ENCODE results near the gene CNR1. TPM values are rescaled to one million over a fixed set of nuclear protein-coding genes. Genes with fewer than 3 reads are reported as not detected.

The CNR1 gene
- polyA plus RNA-seq, 1 donor from 2014 or later: 512 TPM

- TF ChIP-seq SMC3 (conservative IDR thresholded peaks at IDR 0.05; ENCODE audit: poor library complexity) (no peak), TAF1 (IDR thresholded peaks at IDR 0.05; ENCODE audit: low read depth) (no peak), POLR2AphosphoS5 (IDR thresholded peaks at IDR 0.05) (no peak), CTCF (IDR thresholded peaks at IDR 0.05; ENCODE audit: poor library complexity, severe bottlenecking) (no peak), REST (IDR thresholded peaks at IDR 0.05; ENCODE audit: borderline replicate concordance) (no peak), EP300 (conservative IDR thresholded peaks at IDR 0.05; ENCODE audit: poor library complexity, severe bottlenecking) (no peak), EZH2 (IDR thresholded peaks at IDR 0.05; ENCODE audit: borderline replicate concordance, insufficient read depth, low read length, poor library complexity, severe bottlenecking) (no peak), MXI1 (conservative IDR thresholded peaks at IDR 0.05; ENCODE audit: poor library complexity, severe bottlenecking) (no peak), RAD21 (conservative IDR thresholded peaks at IDR 0.05) (no peak)
- Histone ChIP-seq H4K20me1 (ENCODE audit: insufficient read depth) (no peaks in the 10 kb centered on the region), H3K27me3 (ENCODE audit: insufficient read depth, low read depth, low read length) (no peaks in the 10 kb centered on the region), H3K4me2 (ENCODE audit: low read length) (no peak overlapping the region), H3K9me2 (ENCODE audit: insufficient read depth, low read length) (no peaks in the 10 kb centered on the region), H2AFZ (ENCODE audit: low read depth, low read length) (no peak overlapping the region), H3K9ac (ENCODE audit: low read length) (no peak overlapping the region), H3K4me3 (ENCODE audit: low read length) (no peak overlapping the region), H3K9me3 (ENCODE audit: low read length) (no peaks in the 10 kb centered on the region), H3K36me3 (ENCODE audit: insufficient read depth, low read length) (no peaks in the 10 kb centered on the region), H3F3A (ENCODE audit: insufficient read depth, low read length, poor library complexity, severe bottlenecking) (no peaks in the 10 kb centered on the region), H3K27ac (ENCODE audit: low read length) (no peak overlapping the region), H3K79me2 (replicated peaks; ENCODE audit: insufficient read depth, low read length) (no peaks in the 10 kb centered on the region)
Observed at GRCh38 chr6:88115307-88115706, 50.8 kb downstream of the CNR1 start.

GRCh38 chr6:88114838-88115237, 51.3 kb downstream of the CNR1 start:
- Histone ChIP-seq H3K4me2 (ENCODE audit: low read length) (no peak overlapping the region), H2AFZ (ENCODE audit: low read depth, low read length) (no peak overlapping the region), H3K4me3 (ENCODE audit: low read length) (no peak overlapping the region), H3K27me3 (ENCODE audit: insufficient read depth, low read depth, low read length) (no peaks in the 10 kb centered on the region), H3K9ac (ENCODE audit: low read length) (no peak overlapping the region), H3K9me2 (ENCODE audit: insufficient read depth, low read length) (no peaks in the 10 kb centered on the region), H4K20me1 (ENCODE audit: insufficient read depth) (no peaks in the 10 kb centered on the region), H3K9me3 (ENCODE audit: low read length) (no peaks in the 10 kb centered on the region), H3K27ac (ENCODE audit: low read length) (no peak overlapping the region), H3F3A (ENCODE audit: insufficient read depth, low read length, poor library complexity, severe bottlenecking) (no peaks in the 10 kb centered on the region), H3K36me3 (ENCODE audit: insufficient read depth, low read length) (no peaks in the 10 kb centered on the region), H3K79me2 (replicated peaks; ENCODE audit: insufficient read depth, low read length) (no peaks in the 10 kb centered on the region)
- TF ChIP-seq REST (IDR thresholded peaks at IDR 0.05; ENCODE audit: borderline replicate concordance) (no peak), EZH2 (IDR thresholded peaks at IDR 0.05; ENCODE audit: borderline replicate concordance, insufficient read depth, low read length, poor library complexity, severe bottlenecking) (no peak), RAD21 (conservative IDR thresholded peaks at IDR 0.05) (no peak), TAF1 (IDR thresholded peaks at IDR 0.05; ENCODE audit: low read depth) (no peak), SMC3 (conservative IDR thresholded peaks at IDR 0.05; ENCODE audit: poor library complexity) (no peak), MXI1 (conservative IDR thresholded peaks at IDR 0.05; ENCODE audit: poor library complexity, severe bottlenecking) (no peak), CTCF (IDR thresholded peaks at IDR 0.05; ENCODE audit: poor library complexity, severe bottlenecking) (no peak), POLR2AphosphoS5 (IDR thresholded peaks at IDR 0.05) (no peak), EP300 (conservative IDR thresholded peaks at IDR 0.05; ENCODE audit: poor library complexity, severe bottlenecking) (no peak)
